Heart left ventricle (tissue), 13 donors: Measurements from ENCODE around the gene RAD54L.

Experiments used
- POLR2A ChIP-seq, 2 donors: fragments of 450-650 bp; IDR thresholded peaks; one replicate each; pipeline ENCODE4 v1.6.1; 2017; ENCODE audit warnings: antibody characterized with exemption in 2 of 2, mild to moderate bottlenecking in 2 of 2, moderate library complexity in 2 of 2
- TF ChIP-seq, protein P1 (sequence below), 12 donors: fragments of 200-600 bp; sonication (generic) in 4 of 12; IDR thresholded peaks; one replicate each; pipeline versions ENCODE4 v1.5.0 to v1.8.0; 2018 to 2022; ENCODE audit warnings: antibody characterized with exemption in 12 of 12, mild to moderate bottlenecking in 5 of 12
- donor health status: ischemic (EF 13 %, LVEDD 7.1; RV severe dilation, severe dysfunction).
- donor health status: DM: no; HTN: yes; CAD: no.
- donor health status: DM: no; HTN: no; CAD: no.
- donor health status: ischemic (EF 25% LVEDD 6.9; RV normal size, moderate dysfunction).
- donor health status: ischemic (EF 25% LVEDD 5.7; RV mildly dilated, moderate dysfunction).
- donor health status: ischemic (EF 35%, LVEDD 5.7; RV mildly dilated, moderate dysfunction).
- donor health status: nonischemic (EF 11% LVEDD 7.7; RV severe dilation, severe dysfunction).
- donor health status: DM: yes; HTN: yes; CAD: no.
- donor health status: PGD.
- donor health status: ischemic (EF 29% LVEDD 5.4; RV normal size, mild dysfunction).
- donor health status: nonischemic (EF 23%, LVEDD 6.1; RV moderate dilation, normal function).

- TF ChIP-seq, protein P1, sequence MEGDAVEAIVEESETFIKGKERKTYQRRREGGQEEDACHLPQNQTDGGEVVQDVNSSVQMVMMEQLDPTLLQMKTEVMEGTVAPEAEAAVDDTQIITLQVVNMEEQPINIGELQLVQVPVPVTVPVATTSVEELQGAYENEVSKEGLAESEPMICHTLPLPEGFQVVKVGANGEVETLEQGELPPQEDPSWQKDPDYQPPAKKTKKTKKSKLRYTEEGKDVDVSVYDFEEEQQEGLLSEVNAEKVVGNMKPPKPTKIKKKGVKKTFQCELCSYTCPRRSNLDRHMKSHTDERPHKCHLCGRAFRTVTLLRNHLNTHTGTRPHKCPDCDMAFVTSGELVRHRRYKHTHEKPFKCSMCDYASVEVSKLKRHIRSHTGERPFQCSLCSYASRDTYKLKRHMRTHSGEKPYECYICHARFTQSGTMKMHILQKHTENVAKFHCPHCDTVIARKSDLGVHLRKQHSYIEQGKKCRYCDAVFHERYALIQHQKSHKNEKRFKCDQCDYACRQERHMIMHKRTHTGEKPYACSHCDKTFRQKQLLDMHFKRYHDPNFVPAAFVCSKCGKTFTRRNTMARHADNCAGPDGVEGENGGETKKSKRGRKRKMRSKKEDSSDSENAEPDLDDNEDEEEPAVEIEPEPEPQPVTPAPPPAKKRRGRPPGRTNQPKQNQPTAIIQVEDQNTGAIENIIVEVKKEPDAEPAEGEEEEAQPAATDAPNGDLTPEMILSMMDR (IDR thresholded peaks at IDR 0.05): no peak
- TF ChIP-seq POLR2A (IDR thresholded peaks at IDR 0.05): no peak
These were observed 32.5 kb downstream of the RAD54L start for GRCh38 chr1:46280092-46280491.
